PC-3 (cell line): Measurements from ENCODE around the gene WTAP. TPM values are rescaled to one million over a fixed set of nuclear protein-coding genes. Genes with fewer than 3 reads are reported as not detected.

Source experiments
- ATAC-seq: fragments of 200-7000 bp; cut with Tn5 transposase; 2 replicates; pipeline ENCODE4 v1.9.1; 2020; ENCODE audit warnings: mild to moderate bottlenecking, moderate library complexity
- BruUV-seq: library from RNA; stranded (reverse); fragments of 400-500 nt; replicated peaks from 2 replicates; lab custom pipeline; 2021; lab: Mats Ljungman, UMichigan
- CTCF ChIA-PET: fragments of 300-600 bp; sonication (Branson Sonifier 250); formaldehyde crosslinking; loops from one replicate; lab custom pipeline; 2022; ENCODE audit warnings: antibody characterized with exemption; lab: Charles Lee
- POLR2A ChIA-PET: fragments of 300-600 bp; sonication (Branson Sonifier 250); formaldehyde crosslinking; loops from one replicate; lab custom pipeline; 2022; ENCODE audit warnings: antibody characterized with exemption; ENCODE audit not compliant: unreplicated experiment; lab: Charles Lee
- DNase-seq: peaks from one replicate; pipeline ENCODE4 v3.0.0-alpha.2; 2015
- H2AFZ ChIP-seq: fragments of 300-600 bp; sonication (generic); 2 replicates; pipeline ENCODE4 v1.6.0; 2016; ENCODE audit warnings: antibody characterized with exemption, low read length
- H3F3A ChIP-seq: fragments of 300-600 bp; sonication (generic); one replicate; pipeline ENCODE4 v1.6.0; 2017; ENCODE audit warnings: antibody characterized with exemption, low read length, control low read depth, mild to moderate bottlenecking; ENCODE audit not compliant: unreplicated experiment
- H3K27ac ChIP-seq: fragments of 300-600 bp; sonication (generic); 2 replicates; pipeline ENCODE4 v1.5.1; 2016; ENCODE audit warnings: mild to moderate bottlenecking, low read length
- H3K27me3 ChIP-seq: fragments of 300-600 bp; sonication (generic); 2 replicates; pipeline ENCODE4 v1.6.1; 2016; ENCODE audit warnings: low read length, mixed read lengths
- H3K36me3 ChIP-seq: fragments of 300-600 bp; sonication (generic); 2 replicates; pipeline ENCODE4 v1.6.1; 2016; ENCODE audit warnings: low read depth, mixed run types, low read length, mixed read lengths
- H3K4me1 ChIP-seq: fragments of 300-600 bp; sonication (generic); 2 replicates; pipeline ENCODE4 v1.5.1; 2016; ENCODE audit warnings: low read length; ENCODE audit not compliant: insufficient read depth
- H3K4me2 ChIP-seq: fragments of 300-600 bp; sonication (generic); 2 replicates; pipeline ENCODE4 v1.6.0; 2016; ENCODE audit warnings: low read length
- H3K4me3 ChIP-seq: fragments of 300-600 bp; sonication (generic); 2 replicates; pipeline ENCODE4 v1.5.1; 2016; ENCODE audit warnings: mild to moderate bottlenecking, low read length, mixed read lengths
- H3K79me2 ChIP-seq: fragments of 300-600 bp; sonication (generic); 2 replicates; pipeline ENCODE4 v1.6.1; 2017; ENCODE audit warnings: low read length, mixed read lengths
- H3K9ac ChIP-seq: fragments of 300-600 bp; sonication (generic); 2 replicates; pipeline ENCODE4 v1.6.0; 2016; ENCODE audit warnings: mild to moderate bottlenecking, low read length
- H3K9me2 ChIP-seq: fragments of 300-600 bp; sonication (generic); replicated peaks from 2 replicates; pipeline ENCODE4 v1.6.1; 2016; ENCODE audit warnings: mixed run types, low read length, mixed read lengths
- H3K9me3 ChIP-seq: fragments of 300-600 bp; sonication (generic); 2 replicates; pipeline ENCODE4 v1.6.1; 2016; ENCODE audit warnings: low read length, mixed read lengths
- H4K20me1 ChIP-seq: fragments of 300-600 bp; sonication (generic); 2 replicates; pipeline ENCODE4 v1.6.1; 2016; ENCODE audit warnings: low read length, mixed read lengths
- EZH2 ChIP-seq: fragments of 300-600 bp; sonication (generic); IDR thresholded peaks from one replicate; pipeline ENCODE4 v1.6.1; 2017; ENCODE audit warnings: antibody characterized with exemption, mild to moderate bottlenecking, low read length; ENCODE audit not compliant: unreplicated experiment
- EZH2phosphoT487 ChIP-seq: fragments of 300-600 bp; sonication (generic); IDR thresholded peaks from 2 replicates; pipeline ENCODE4 v1.6.1; 2018; ENCODE audit warnings: mild to moderate bottlenecking, antibody characterized with exemption, low read length, borderline replicate concordance
- intact Hi-C: fragments of 100-400 bp; cut with micrococcal nuclease; formaldehyde crosslinking; loops from 2 replicates; pipeline ENCODE4 v1.9.0; 2023
- total RNA-seq: library from RNA; depleted of rRNA; stranded (reverse); fragments of >200 nt; gene quantifications from 2 replicates; pipeline ENCODE4 v1.2.3, GENCODE V29; 2014
- TF ChIP-seq, protein P1 (sequence below): fragments of 300-600 bp; sonication (generic); conservative IDR thresholded peaks from 2 replicates; pipeline ENCODE4 v1.5.1; 2017; ENCODE audit warnings: antibody characterized with exemption, low read depth, mild to moderate bottlenecking, low read length

The WTAP gene
- total RNA-seq, 1 experiment from 2014 or later, result 54.5 TPM

DNA sequence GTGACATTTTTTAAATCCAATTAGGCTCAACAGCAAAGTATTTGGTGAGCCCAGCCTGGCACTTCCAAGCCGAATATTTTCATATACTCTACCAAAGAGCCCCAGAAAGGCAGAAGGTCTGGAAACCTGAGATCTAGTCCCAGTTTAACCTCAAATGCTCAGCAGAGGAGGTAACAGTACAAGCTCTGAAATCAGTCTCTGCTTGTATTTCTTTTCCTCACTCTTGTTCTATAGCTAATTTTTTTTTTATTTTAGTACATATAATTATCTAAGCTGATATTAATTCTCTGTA is 43.3 kb upstream of the WTAP start:
- intact Hi-C loops, result no loop called here
- H3K4me3 ChIP-seq, result no peak overlapping the region
- H3K4me1 ChIP-seq, result peaks cover 4% of the 10 kb centered on the region; the same call in 1 of the 2 replicates
- no peaks in the 10 kb centered on the region for H4K20me1 ChIP-seq
- H3K4me2 ChIP-seq, result no peak overlapping the region
- H2AFZ ChIP-seq, result no peak overlapping the region
- H3K36me3 ChIP-seq, result peaks cover 6% of the 10 kb centered on the region
- no TSS peak for BruUV-seq
- peaks cover 8% of the 10 kb centered on the region; the same call in 1 of the 2 replicates for H3K79me2 ChIP-seq
- no peak overlapping the region for H3K27ac ChIP-seq
- ChIA-PET POLR2A (no interaction called here), CTCF (no interaction called here)
- H3K9me3 ChIP-seq, result no peaks in the 10 kb centered on the region
- ATAC-seq (no peak), DNase-seq (no peak)
- H3K9me2 ChIP-seq, result no peaks in the 10 kb centered on the region
- H3F3A ChIP-seq, result no peaks in the 10 kb centered on the region
- no peak overlapping the region for H3K9ac ChIP-seq
- TF ChIP-seq, protein P1, sequence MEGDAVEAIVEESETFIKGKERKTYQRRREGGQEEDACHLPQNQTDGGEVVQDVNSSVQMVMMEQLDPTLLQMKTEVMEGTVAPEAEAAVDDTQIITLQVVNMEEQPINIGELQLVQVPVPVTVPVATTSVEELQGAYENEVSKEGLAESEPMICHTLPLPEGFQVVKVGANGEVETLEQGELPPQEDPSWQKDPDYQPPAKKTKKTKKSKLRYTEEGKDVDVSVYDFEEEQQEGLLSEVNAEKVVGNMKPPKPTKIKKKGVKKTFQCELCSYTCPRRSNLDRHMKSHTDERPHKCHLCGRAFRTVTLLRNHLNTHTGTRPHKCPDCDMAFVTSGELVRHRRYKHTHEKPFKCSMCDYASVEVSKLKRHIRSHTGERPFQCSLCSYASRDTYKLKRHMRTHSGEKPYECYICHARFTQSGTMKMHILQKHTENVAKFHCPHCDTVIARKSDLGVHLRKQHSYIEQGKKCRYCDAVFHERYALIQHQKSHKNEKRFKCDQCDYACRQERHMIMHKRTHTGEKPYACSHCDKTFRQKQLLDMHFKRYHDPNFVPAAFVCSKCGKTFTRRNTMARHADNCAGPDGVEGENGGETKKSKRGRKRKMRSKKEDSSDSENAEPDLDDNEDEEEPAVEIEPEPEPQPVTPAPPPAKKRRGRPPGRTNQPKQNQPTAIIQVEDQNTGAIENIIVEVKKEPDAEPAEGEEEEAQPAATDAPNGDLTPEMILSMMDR, result no peak
- TF ChIP-seq EZH2phosphoT487 (no peak), EZH2 (no peak)
- no peaks in the 10 kb centered on the region for H3K27me3 ChIP-seq

DNA sequence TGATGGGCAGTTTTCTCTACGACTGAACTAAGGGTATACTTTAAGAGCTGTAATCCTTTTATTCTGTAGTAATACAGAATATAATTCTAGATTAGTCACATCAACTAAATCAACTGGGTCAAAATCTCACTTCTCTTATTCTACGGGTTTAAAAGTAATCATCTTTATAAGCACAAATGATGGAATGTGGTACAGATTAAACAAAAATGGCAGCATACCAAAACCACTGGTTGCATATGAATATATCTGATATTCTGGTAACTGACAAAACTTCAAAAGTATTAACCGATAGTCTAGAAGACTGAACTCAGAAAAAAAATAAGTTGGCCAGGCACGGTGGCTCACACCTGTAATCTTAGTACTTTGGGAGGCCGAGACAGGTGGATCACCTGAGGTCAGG is 41.3 kb upstream of the WTAP start:
- Histone ChIP-seq H4K20me1 (no peaks in the 10 kb centered on the region), H3K36me3 (peaks cover 6% of the 10 kb centered on the region), H3K9ac (no peak overlapping the region), H3K9me2 (no peaks in the 10 kb centered on the region), H3K4me3 (no peak overlapping the region), H3K27ac (no peak overlapping the region), H3K4me1 (no peaks in the 10 kb centered on the region), H3K79me2 (peaks cover 24% of the 10 kb centered on the region), H3F3A (no peaks in the 10 kb centered on the region), H3K9me3 (no peaks in the 10 kb centered on the region), H3K4me2 (no peak overlapping the region), H3K27me3 (no peaks in the 10 kb centered on the region), H2AFZ (no peak overlapping the region)
- intact Hi-C loops, result no loop called here
- no TSS peak for BruUV-seq
- ATAC-seq (no peak), DNase-seq (no peak)
- CTCF ChIA-PET, result no interaction called here
- TF ChIP-seq, protein P1, result no peak
- no peak for TF ChIP-seq EZH2phosphoT487
- POLR2A ChIA-PET, result no interaction called here

DNA sequence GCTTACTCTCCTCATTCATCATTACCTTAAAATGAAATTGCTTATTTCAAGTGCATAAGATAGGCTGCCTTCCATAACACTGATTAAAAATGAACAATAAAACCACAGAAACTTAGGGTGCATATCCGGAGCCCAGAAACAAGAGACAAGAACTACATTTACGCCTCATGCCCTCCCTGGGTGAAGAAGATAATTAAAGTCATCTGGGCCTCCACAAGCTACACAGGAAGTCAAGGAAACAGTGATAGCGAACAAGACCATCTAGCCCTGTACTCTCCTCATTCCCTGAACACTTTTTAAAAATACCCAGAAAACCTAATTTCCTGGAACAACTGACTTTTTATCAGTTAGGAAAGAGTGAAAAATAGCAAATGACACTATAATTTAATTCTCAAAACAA is 40.6 kb upstream of the WTAP start:
- TF ChIP-seq EZH2, result no peak
- no peak for TF ChIP-seq EZH2phosphoT487
- TF ChIP-seq, protein P1, result no peak
- H3K79me2 ChIP-seq, result peaks cover 29% of the 10 kb centered on the region
- H3K9me2 ChIP-seq, result no peaks in the 10 kb centered on the region
- POLR2A ChIA-PET, result no interaction called here
- H3K4me2 ChIP-seq, result no peak overlapping the region
- no peaks in the 10 kb centered on the region for H3K9me3 ChIP-seq
- H3K36me3 ChIP-seq, result peaks cover 6% of the 10 kb centered on the region
- H3K9ac ChIP-seq, result no peak overlapping the region
- ATAC-seq (no peak), DNase-seq (no peak)
- no peaks in the 10 kb centered on the region for H3F3A ChIP-seq
- H4K20me1 ChIP-seq, result no peaks in the 10 kb centered on the region
- H3K27me3 ChIP-seq, result no peaks in the 10 kb centered on the region
- no peak overlapping the region for H3K4me3 ChIP-seq
- no TSS peak for BruUV-seq
- no peak overlapping the region for H2AFZ ChIP-seq
- H3K4me1 ChIP-seq, result peaks cover 4% of the 10 kb centered on the region; the same call in 1 of the 2 replicates
- intact Hi-C loops, result no loop called here
- no peak overlapping the region for H3K27ac ChIP-seq
- CTCF ChIA-PET, result no interaction called here
